ENCODE data around the gene SPATA21. TPM values are rescaled to one million over a fixed set of nuclear protein-coding genes. Genes with fewer than 3 reads are reported as not detected.

SPATA21 gene, protein sequence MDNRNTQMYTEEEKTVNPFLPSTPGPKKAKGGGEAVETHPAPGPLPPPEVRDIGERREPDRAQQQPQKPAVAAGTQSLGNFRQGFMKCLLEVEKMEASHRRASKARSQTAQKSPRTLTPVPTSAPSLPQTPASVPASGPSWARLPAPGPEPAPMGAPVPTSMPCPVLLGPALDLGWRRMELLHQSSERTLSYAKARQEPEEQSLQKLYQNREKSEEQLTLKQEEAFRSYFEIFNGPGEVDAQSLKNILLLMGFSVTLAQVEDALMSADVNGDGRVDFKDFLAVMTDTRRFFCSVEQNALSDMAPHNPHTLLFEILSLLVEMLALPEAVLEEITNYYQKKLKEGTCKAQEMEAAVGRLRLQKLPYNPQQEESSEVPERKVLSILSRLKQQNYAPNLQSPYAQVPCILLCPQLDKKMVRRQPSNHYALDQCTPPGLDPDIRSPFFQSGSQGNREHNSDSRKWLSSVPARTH
- total RNA-seq: 0.17 TPM in 1 of 2 replicates, not detected in the other

DNA sequence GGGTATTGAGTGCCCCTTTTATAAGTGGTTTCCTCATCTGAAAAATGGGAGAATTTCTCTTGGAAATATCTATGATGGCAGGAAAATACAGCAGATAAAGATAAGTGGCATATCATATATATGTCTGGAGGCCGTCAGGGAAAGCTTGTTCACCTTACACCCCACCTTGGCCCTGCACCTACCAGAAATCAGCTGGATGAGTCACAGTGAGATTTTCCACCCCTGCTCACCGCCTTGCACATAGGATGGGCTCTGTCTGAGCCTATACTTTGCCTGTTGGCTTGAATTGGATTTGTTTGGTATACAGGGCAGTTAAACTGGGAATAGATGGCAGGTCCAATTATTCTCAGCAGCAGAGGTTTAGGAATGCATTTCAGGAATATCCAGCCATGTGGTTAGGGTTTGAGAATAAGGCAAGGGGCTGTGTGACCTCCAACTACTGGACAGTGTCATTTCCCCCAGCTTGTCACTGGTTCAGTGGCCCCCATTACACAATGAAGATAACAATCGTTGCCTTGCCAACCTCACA, at the start of gene SPATA21:
TSS of gene SPATA21 (minus strand) at position 479 of the 529 bp plus-strand sequence. CDS start 6,053 bp downstream, outside the sequence.

GRCh38 chr1:16440470-16441281, 3.5 kb upstream of the SPATA21 start, which contains the start of gene NECAP2:
Gene NECAP2 (plus strand): TSS chr1:16440724. CDS start chr1:16440762, 38 bp downstream.

GRCh38 chr1:16366722-16367257, 70.4 kb downstream of the SPATA21 start, which contains the start of gene SZRD1:
Gene SZRD1 (plus strand): TSS chr1:16367242. CDS start chr1:16367258, 16 bp downstream.

GRCh38 chr1:16351994-16352841, 85.0 kb downstream of the SPATA21 start, which contains the start of gene FBXO42:
Gene FBXO42 (minus strand): TSS chr1:16352480. CDS start chr1:16315418, 37,062 bp downstream.

Other genes starting within 250 kb of the SPATA21 start
- 3.5 and 6.3 TPM in 2 replicates for gene ARHGEF19, start 224.8 kb downstream of the SPATA21 start, total RNA-seq
- gene CPLANE2, start 200.2 kb downstream of the SPATA21 start, total RNA-seq: 9.5 and 15.9 TPM in 2 replicates
- gene FBXO42, start 84.9 kb downstream of the SPATA21 start, total RNA-seq: 13.4 and 15.4 TPM in 2 replicates
- 41.2 and 47.1 TPM in 2 replicates for gene SZRD1, start 70.2 kb downstream of the SPATA21 start, total RNA-seq
- 86.5 and 108 TPM in 2 replicates for gene NECAP2, start 3.3 kb upstream of the SPATA21 start, total RNA-seq
- gene RNU1-1, start 76.9 kb upstream of the SPATA21 start, total RNA-seq: under 0.01 TPM in 2 replicates
- 31.1 and 48.3 TPM in 2 replicates for gene NBPF1, start 176.1 kb upstream of the SPATA21 start, total RNA-seq
- under 0.01 TPM in 2 replicates for gene RNU1-3, start 229.5 kb upstream of the SPATA21 start, total RNA-seq

Measured in smooth muscle cell of trachea (primary cell).